A204.1 (cell line): ENCODE measurements around the gene OPTN.
"Not testable (repeated sequence)": the region's sequence is repeated elsewhere in the genome, so short reads cannot be mapped to it uniquely, and the experiment has no call there.

Source experiments
- FAIRE-seq: peaks from 2 replicates; lab custom pipeline; 2012; peaks lifted over from hg19 to GRCh38; lab: Jason Lieb, UNC

Gene OPTN

DNA sequence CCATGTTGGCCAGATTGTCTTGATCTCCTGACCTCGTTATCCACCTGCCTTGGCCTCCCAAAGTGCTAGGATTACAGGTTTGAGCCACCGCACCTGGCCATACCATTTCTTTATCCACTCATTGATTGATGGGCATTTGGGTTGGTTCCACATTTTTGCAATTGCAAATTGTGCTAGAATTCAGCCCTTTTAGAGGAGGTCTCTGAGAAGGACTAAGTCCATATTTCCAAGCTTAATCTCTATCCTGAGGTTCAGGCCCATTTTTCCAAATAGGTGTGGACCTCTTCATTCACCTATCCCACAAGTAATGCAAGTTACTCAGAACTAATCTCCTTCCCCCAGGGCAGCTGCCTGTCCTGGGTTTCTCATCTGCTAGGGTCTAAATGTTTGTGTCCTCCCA lies 9.7 kb upstream of the OPTN start:
- FAIRE-seq = no peak

DNA sequence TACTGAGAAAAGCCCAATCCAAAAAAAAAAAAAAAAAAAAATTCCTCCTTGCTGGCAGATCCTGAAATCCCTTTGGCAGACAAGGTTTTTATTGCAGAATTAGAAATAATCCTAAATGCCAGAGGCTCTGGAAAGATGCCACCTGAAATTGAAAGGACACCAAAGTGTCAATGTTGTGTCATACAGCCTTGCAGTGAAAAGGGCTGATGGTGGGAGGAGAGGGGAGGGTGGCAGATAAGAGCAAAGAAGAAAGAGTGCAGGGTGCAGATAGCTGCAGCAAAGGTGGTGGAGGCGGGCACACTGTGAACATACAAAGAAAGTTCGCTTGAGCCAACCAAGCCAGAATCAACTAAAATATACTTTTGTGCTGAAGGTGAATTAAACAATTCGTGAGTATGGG lies 8.2 kb upstream of the OPTN start:
- no peak for FAIRE-seq

DNA sequence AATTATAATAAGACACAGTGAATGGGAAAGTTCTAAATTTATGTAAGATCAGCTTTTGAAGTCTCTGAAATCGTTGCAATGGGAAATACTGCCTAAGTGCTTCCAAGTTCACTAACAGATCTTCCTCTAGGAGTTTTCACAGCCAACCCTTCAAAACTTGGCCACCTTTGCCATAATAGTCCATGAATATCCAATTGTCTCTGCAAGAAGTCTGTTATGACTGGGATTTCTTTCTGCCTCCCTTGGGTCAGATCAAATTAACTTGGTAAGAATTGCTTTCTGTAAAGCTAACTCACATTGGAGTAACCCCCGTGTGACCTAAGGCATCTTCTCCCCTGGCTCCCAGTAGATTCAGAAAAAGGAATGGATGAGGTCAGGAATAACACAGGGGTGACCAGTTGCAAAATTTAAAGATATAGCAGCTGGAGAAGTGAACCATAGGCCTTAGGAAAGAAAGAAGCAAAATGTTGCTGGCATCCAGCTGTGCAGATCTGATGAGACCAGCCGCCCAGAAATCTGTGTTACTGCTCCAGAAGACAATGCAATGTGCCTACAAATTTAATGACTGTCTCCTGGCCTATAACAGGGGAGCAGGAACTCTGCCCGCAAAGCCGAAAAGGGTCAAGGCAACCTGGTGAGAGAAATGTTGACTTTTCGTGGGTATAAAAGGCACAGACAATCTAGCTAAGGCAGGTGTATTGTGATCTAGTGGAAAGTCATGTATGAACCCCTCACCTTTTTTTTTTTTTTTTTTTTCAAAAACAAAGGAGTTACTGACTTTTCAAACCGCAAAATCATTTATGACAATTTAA lies 7.5 kb upstream of the OPTN start:
- FAIRE-seq = no peak

DNA sequence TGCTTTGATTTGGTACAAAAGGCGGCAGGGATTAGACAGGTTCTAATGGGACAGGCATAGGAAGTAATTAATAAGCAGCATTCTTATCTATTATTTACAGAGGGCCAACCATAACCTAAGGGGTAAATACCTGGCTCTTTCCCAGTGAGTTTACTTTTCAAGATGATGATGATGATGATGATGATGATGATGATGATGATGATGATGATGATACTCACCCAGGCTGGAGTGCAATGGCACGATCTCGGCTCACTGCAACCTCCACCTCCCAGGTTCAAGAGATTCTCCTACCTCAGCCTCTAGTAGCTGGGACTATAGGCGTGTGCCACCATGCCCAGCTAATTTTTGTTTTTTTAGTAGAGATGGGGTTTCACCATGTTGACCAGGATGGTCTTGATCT lies 5.9 kb upstream of the OPTN start:
- FAIRE-seq = not testable (repeated sequence)

DNA sequence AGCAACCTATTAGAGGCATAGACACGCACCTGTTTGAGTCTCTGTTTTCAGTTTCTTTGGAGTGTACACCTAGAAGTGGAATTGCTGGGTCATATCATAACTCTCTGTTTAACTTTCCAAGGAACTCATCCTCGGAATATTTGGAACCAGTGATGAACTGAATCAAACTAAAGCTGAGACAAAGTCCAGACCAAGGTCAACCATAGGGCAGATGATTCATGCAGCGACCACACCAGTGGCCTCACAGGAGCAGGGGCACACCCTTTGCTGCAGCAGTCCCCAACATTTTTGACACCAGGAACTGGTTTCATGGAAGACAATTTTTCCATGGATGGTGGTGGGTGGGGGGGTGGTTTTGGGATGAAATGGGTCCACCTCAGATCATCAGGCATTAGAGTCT lies 4.9 kb upstream of the OPTN start:
- no peak for FAIRE-seq

DNA sequence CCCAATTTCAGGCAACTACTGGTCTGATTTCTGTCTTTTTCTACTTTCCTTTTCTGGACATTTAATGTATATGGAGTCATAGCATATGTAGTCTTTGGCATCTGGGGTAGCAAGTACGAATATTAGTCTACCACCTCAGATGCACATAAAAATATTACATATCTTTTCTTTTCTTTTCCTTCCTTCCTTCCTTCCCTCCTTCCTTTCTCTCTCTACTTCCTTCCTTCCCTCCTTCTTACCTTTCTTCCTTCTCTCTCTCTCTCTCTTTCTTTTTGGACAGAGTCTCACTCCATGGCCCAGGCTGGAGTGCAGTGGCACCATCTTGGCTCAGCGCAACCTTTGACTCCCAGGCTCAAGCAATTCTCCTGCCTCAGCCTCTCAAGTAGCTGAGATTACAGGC lies 4.0 kb upstream of the OPTN start:
- FAIRE-seq = no peak

DNA sequence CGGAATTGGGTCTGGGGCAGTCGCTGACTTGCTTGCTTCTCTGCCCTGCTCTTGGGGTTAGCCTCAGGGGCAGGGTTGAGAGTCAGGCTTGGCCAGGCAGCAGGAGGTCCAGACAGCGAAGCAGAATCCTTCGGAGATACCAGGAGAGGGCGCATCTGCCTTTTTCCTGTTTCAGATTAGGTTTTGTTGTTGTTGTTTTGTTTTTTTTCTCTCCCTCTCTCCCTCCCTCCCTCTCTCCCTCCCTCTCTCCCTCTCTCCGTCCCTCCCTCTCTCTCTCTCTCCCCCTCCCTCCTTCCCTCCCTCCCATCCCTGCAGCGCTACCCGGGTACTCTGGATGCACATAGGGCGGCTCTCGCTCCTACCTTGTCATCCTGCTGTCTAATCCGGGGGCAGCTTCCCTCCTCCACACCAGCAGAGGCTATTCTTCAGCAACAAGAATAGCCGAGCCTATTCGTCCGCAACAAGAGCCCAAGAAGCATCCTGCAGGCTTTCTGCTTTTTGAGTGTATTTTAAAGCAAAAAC lies 758 bp upstream of the OPTN start:
- FAIRE-seq = no peak

DNA sequence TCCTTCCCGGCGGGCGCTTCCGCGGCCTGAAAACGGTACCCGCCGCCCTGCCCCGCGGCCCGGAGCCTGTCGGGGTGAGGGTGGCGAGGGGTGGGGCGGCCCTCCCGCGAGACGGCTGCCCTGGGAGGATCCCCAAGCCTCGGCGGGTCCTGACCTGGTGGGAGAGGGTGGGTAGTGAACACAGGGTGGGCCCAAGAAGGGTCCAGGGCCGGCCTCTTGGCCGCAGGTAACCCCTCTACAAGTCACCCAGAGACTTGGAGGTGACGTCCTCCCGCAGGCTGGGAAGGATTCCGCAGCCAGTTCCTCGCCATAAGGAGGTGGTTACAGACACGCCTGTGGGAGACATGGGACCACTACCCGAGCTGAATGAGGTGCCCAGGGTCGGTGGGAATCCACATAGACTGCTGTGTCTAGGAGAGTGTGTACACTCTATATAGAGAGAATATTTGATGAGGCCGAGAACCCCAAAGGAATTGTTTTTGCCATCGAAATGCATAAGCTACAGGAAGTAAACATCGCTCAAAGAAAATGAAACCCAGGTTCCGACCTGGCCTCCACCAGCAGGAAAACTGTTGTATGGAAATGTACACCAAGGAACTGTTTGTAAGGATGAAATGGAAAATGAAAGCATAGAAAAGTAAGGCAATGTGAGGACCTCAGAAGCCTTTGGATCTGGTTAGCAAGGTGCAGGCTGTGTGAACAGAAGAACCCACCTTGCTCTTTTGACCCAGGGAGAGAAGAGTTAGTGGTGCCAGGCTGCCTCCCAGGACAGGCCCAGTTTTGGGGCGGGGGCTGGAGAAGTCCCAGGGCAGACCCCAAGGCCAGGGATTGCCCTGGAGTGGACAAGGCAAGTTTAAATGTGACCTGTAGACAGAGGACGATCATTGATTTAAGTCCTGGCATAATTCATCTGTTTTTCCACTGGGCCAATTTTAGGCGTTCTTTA lies 659 bp downstream of the OPTN start:
- FAIRE-seq = no peak

DNA sequence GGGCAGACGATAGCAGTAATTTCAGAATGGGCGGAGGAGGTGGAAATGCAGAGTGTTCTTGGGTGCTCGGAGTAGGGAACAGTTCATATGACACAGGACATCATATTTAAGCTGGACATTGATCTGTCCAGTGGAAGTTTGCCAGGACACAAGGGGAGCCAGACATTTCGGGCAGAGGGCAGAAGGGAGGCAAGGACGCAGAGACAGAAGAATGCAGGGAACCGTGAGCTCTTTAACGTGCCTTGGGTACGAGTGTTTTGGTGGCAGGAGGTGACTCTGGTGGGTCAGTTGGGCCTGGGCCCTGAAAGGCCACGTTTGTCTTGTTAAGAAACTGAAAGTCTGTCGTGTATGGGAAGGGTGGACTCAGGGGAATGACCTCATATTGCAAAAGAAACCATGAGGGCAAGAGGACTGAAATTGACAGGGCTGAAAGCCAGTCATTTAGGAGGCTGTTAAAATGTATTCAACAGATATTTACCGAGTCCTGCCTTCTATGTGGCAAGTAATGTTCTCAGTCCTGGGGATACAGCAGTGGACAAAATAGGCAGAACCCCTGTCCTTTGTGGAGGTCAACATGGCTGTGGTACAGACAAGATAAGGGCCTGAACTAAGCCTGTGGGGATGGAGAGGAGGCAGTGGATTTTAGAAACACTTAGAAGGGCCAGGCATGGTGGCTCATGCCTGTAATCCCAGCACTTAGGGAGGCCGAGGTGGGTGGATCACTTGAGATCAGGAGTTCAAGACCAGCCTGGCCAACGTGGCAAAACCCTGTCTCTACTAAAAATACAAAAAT lies 2.2 kb downstream of the OPTN start:
- no peak for FAIRE-seq

DNA sequence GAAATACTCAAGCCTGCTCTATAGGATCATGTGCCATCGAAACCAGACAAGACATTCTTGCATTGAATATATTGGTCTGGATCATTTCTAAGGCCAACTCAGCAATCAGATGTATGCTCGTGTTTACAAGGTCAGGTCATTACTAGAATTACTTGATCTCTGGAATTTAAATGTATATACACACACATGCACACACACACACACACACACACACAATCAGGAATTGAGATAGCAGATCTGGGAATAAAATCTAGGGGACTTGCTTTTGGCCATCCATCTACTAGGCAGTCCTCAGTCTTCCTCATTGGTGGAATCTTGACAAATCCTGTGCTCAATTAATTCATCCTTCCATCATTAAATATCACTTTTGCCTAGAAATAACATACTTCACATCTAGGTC lies 3.6 kb downstream of the OPTN start:
- no peak for FAIRE-seq

DNA sequence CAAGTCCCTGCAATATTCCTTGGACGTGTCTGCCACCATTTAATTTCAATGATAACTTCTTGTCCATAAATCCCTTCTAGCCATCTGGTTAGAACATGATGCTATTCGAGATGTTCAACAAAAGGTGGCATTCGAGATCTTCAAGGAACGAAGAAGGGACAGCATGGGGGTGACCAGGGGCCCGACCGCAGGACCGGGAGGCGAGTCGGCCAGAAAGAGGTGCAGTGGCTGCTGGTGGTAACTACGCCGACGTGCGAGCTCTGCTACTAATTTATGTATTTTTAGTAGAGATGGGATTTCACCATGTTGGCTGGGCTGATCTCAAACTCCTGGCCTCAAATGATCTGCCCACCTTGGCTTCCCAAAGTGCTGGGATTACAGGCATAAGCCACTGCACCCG lies 4.7 kb downstream of the OPTN start:
- FAIRE-seq = no peak

DNA sequence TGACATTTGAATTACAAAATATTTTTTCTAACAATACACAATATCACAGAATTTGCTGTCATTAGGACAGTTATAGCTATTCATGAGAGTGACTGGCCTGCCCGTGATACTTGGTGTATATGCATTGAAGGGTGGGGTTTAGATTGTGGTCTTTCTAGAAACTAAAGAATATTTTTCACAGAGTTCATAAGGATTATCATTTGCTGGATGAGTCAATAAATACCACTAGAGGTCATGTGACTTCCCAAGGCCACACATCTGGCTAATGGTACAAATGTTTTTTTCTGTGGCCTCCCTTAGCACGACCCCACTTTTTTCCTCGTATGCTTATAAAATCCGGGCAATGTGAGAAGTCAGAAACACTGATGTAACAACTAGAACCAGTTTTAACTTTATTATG lies 5.2 kb downstream of the OPTN start:
- no peak for FAIRE-seq

DNA sequence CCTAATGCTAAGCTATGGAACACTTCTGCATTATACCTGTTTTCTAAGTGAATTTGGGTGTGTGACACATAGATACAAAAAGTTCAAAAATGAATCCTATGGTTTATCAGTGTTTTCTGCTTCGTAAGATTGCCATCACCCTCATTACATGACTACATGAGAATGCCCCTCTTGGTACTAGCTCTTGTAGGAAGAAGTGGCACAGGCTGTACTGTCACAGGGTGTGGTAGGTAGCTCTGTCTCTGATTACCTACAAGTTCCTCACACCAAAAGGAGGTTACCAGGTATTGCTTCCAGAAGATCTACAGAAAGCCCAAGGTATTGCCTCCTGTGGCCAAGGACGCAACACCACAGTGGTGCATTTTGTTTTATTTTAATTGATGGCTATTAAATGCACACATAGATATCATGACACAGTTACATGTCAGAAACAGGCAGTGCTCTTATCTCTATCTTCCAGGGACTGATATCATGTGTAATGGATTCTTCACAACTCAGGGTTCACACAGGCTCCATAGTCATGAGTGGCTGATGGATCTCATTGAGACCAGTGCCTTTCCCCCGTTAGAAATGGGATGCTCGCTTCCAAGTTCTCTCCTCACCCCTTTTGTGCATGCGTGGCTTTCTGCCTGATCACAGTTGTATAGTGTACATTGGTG lies 6.6 kb downstream of the OPTN start:
- no peak for FAIRE-seq

DNA sequence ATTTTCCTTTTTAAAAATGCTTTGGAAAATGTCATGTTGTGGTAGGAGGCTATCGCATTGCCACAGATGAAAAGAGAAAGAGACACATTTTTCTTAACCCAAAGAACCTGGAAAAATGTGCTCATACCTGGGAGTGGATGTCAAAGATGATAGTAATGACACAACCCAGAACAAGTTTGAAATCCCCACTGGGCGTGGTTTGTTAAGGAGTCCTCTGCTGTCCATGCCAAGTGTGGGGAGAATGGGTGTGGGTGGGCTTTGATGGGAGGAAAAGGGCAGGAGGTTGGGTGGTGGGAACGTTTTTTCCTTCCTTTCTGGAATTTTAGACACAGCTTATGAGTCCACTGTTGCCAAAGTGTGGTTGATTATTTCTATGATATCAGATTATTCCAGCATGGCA lies 10.9 kb downstream of the OPTN start:
- no peak for FAIRE-seq

DNA sequence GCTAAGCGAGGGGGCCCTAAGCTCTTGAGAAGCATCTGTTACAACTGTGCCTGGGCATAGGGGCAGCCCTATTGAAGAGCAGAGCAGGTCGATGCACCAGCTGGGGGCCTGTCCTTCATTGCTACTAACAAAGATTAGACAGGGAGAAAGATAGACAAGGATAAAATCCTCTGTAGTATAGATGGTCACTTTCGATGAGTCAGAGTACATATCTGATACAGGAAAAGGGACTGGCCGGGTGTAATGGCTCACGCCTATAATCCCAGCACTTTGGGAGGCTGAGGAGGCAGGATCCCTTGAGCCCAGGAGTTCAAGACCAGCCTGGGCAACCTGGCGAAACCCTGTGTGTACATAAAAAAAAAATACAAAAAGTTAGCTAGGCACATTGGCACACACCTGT lies 13.6 kb downstream of the OPTN start:
- no peak for FAIRE-seq

DNA sequence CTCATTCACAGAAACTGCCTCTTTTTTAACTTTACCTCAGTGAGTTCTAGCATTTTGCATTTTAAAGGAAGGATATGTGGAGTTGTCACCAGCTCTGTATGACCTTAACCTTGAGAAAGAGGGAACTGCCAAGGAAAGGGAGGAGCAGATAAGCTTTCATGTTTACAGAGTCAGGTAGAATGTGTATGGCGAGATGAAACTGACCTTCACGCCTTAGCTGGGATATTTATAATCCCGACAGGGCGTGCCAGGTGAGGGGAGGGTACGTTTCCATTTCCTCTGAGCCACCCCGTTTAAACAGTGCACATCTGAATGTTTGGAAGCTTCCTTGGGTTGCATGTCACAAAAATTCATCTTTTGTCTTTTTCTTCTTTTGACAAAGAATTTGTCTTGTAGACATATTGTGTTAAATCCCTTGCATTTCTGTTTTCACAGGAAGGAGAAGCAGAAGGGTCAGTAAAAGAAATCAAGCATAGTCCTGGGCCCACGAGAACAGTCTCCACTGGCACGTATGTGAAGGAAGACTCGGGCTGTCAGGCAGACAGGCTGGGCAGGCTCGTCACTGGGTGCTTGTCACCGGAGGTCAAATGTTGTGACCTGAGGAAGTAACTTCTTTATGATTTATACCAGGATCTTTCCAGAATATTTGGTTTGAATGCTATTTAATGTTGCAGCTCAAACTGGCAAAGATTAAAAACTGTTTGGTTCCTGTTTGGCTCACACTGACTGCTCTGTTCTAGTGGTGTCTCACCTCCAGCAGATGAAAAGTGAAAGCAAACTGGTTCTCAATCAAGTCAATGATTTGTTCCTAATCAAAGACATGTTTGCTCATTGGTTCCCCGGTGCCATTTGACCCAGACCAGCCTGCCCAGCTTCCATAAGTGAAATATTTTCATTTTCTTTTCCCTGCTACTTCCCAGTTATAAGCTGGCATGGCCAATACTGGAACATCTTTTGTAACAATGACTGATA lies 16.2 kb downstream of the OPTN start:
- FAIRE-seq = no peak

DNA sequence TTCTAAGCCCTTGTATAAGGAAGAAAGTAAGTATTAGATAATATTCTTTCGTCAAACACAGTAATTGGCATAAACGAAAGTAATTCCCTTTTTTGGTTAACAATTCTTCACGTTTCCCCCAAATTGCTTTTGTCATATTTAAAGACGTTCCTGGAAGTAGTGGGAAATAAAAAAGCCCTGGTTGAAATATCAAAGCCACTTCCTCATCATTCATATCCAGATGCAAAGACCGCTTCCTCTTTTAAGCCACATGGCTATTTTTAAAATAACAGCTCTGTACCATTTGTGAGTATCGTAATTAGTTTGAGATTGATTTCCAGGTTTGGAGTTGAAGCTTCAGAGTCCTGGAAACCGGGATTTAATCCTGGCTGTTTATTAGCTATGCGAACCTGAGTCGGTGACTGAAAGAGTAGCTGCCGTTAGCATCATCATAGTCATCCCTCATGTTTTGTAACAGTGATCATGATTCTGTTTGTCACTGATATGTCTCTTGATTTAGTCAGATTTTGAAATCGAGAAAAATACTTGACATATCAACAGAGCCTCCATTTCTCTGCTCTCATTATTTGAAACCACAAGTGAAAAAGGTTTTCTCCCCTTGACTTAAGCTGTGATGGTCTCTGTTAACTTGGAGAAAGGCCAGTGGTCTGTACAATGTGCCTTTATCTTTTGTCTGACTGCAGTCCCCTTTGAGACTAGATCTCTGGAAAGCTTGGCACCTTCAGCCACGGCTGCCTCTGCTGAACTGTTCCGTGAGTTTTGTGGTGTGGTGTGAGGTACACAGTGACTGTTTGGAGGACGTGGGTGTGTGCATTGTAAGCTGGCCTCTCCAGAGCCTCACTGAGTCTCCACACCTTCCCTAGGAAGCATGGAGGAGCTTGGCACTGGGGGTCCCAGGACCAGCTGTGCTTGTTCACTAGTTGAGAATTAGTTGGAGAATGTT lies 18.1 kb downstream of the OPTN start:
- FAIRE-seq = no peak

DNA sequence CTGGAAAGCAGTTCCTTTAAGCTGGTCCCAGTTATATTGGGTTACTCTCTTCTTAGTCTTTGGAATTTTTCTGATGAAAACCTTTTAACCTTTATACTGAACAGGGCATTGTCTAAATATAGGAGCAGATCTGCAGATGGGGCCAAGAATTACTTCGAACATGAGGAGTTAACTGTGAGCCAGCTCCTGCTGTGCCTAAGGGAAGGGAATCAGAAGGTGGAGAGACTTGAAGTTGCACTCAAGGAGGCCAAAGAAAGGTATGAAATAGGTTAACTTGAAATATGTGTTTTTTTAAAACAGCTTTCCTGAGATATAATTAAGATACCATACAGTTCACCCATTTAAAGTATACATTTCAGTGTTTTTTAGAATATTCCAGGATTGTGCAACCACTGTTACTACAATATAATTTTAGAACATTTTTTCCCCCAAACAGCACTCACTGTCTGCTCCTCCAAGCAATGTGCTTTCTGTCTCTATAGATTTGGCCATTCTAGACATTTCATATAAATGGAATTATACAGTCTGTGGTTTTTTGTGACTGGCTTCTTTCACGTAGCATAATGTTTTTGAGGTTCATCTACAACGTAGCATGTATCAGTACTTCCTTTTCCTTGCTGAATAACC lies 18.9 kb downstream of the OPTN start:
- no peak for FAIRE-seq
